Mucosa of stomach (tissue), 1 donor: ENCODE measurements around the gene RPL13A.

Source experiments
- H3K27me3 ChIP-seq: one replicate; pipeline ENCODE4 v1.7.0; 2013; ENCODE audit warnings: mild to moderate bottlenecking, low read length; ENCODE audit not compliant: control insufficient read depth, insufficient read depth
- H3K36me3 ChIP-seq: one replicate; pipeline ENCODE4 v1.7.0; 2013; ENCODE audit warnings: low read length; ENCODE audit not compliant: control insufficient read depth, insufficient read depth
- H3K4me1 ChIP-seq: one replicate; pipeline ENCODE4 v1.7.0; 2013; ENCODE audit warnings: mild to moderate bottlenecking, low read length; ENCODE audit not compliant: control insufficient read depth, insufficient read depth
- H3K4me3 ChIP-seq: one replicate; pipeline ENCODE4 v1.7.0; 2013; ENCODE audit warnings: low read length
- H3K9ac ChIP-seq: one replicate; pipeline ENCODE4 v1.7.0; 2013; ENCODE audit warnings: mild to moderate bottlenecking, low read length, moderate library complexity
- H3K9me3 ChIP-seq: one replicate; pipeline ENCODE4 v1.7.0; 2013; ENCODE audit warnings: mild to moderate bottlenecking, low read length, moderate library complexity; ENCODE audit not compliant: control insufficient read depth
- donor health status: Pancreatic carcinoma.

The RPL13A gene

GRCh38 chr19:49474542-49474924 is 12.9 kb upstream of the RPL13A start:
- no peaks in the 10 kb centered on the region for H3K27me3 ChIP-seq
- peak overlapping the region; percentile 71 for H3K4me3 ChIP-seq
- no peaks in the 10 kb centered on the region for H3K36me3 ChIP-seq
- H3K4me1 ChIP-seq: peaks cover 6% of the 10 kb centered on the region
- H3K9ac ChIP-seq: peak overlapping the region; percentile 89
- no peaks in the 10 kb centered on the region for H3K9me3 ChIP-seq

DNA sequence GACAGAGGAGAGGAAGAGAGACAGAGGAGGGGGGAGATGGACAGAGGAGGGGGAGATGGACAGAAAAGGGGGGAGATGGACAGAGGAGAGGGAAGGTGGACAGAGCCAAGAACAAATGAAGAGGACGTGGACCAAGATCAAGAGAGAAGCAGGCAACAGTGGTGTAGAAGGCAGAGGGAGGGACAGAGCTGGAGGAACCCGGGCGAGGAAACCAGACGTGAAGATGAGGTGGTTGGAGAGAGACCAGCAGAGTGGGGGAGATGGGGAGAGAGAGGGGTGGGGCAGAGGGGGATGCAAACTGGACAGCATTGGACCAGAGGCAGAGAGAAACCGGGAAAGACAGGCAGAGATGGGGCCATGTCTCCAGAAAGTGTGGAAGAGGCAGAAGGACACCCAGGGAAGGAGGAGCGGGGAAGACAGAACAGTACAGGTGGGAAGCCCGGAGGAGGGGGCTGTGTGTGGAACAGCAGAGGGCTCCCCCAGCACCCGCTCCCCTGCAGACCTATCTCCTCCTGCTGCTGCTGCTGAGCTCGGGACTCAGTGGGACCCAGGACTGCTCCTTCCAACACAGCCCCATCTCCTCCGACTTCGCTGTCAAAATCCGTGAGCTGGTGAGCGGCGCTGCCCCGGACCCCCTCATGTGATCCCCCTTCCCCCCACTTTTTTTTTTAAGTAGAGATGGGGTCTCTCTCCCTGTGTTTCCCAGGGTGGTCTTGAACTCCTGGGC is 12.1 kb upstream of the RPL13A start:
- Histone ChIP-seq H3K9ac (peak overlapping the region; percentile 89), H3K9me3 (no peaks in the 10 kb centered on the region), H3K27me3 (no peaks in the 10 kb centered on the region), H3K4me1 (peaks cover 6% of the 10 kb centered on the region), H3K4me3 (no peak overlapping the region), H3K36me3 (no peaks in the 10 kb centered on the region)

GRCh38 chr19:49475995-49476880 is 11.2 kb upstream of the RPL13A start:
- H3K9me3 ChIP-seq: no peaks in the 10 kb centered on the region
- H3K4me1 ChIP-seq: peaks cover 6% of the 10 kb centered on the region
- no peaks in the 10 kb centered on the region for H3K36me3 ChIP-seq
- H3K27me3 ChIP-seq: no peaks in the 10 kb centered on the region
- no peak overlapping the region for H3K4me3 ChIP-seq
- H3K9ac ChIP-seq: no peak overlapping the region

DNA sequence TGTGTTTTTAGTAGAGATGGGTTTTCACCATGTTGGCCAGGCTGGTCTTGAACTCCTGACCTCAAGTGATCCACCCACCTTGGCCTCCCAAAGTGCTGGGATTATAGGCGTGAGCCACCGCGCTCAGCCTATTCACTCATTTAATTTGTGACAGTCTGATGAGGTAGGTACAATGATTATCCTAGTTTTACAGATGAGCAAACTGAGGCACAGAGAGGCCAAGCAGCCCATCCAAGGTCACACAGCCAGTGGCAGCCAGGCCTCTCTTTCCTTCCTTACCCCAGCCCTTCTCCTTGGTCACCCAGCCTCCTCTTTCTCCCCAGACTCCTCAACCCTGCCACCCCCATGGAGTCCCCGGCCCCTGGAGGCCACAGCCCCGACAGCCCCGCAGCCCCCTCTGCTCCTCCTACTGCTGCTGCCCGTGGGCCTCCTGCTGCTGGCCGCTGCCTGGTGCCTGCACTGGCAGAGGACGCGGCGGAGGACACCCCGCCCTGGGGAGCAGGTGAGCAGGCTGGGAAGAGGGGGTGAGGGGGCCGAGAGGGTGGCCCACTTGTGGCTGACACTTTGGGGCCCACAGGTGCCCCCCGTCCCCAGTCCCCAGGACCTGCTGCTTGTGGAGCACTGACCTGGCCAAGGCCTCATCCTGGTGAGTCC is 7.3 kb upstream of the RPL13A start:
- no peaks in the 10 kb centered on the region for H3K27me3 ChIP-seq
- H3K4me1 ChIP-seq: no peaks in the 10 kb centered on the region
- H3K36me3 ChIP-seq: no peaks in the 10 kb centered on the region
- H3K4me3 ChIP-seq: no peak overlapping the region
- no peak overlapping the region for H3K9ac ChIP-seq
- H3K9me3 ChIP-seq: no peaks in the 10 kb centered on the region

- no peak overlapping the region for H3K9ac ChIP-seq
- H3K9me3 ChIP-seq: no peaks in the 10 kb centered on the region
- H3K4me3 ChIP-seq: no peak overlapping the region
- H3K27me3 ChIP-seq: no peaks in the 10 kb centered on the region
- no peaks in the 10 kb centered on the region for H3K36me3 ChIP-seq
- H3K4me1 ChIP-seq: no peaks in the 10 kb centered on the region
These were observed 6.3 kb upstream of the RPL13A start for GRCh38 chr19:49481020-49481683.

- Histone ChIP-seq H3K4me1 (peaks cover 22% of the 10 kb centered on the region), H3K27me3 (no peaks in the 10 kb centered on the region), H3K9me3 (no peaks in the 10 kb centered on the region), H3K36me3 (peaks cover 14% of the 10 kb centered on the region), H3K9ac (no peak overlapping the region), H3K4me3 (no peak overlapping the region)
These were observed 1.2 kb upstream of the RPL13A start for GRCh38 chr19:49486232-49486631.

- Histone ChIP-seq H3K9me3 (no peaks in the 10 kb centered on the region), H3K9ac (peak overlapping the region; percentile 51), H3K4me3 (no peak overlapping the region), H3K36me3 (peaks cover 17% of the 10 kb centered on the region), H3K27me3 (no peaks in the 10 kb centered on the region), H3K4me1 (peaks cover 22% of the 10 kb centered on the region)
These were observed 615 bp upstream of the RPL13A start for GRCh38 chr19:49486710-49487276.

DNA sequence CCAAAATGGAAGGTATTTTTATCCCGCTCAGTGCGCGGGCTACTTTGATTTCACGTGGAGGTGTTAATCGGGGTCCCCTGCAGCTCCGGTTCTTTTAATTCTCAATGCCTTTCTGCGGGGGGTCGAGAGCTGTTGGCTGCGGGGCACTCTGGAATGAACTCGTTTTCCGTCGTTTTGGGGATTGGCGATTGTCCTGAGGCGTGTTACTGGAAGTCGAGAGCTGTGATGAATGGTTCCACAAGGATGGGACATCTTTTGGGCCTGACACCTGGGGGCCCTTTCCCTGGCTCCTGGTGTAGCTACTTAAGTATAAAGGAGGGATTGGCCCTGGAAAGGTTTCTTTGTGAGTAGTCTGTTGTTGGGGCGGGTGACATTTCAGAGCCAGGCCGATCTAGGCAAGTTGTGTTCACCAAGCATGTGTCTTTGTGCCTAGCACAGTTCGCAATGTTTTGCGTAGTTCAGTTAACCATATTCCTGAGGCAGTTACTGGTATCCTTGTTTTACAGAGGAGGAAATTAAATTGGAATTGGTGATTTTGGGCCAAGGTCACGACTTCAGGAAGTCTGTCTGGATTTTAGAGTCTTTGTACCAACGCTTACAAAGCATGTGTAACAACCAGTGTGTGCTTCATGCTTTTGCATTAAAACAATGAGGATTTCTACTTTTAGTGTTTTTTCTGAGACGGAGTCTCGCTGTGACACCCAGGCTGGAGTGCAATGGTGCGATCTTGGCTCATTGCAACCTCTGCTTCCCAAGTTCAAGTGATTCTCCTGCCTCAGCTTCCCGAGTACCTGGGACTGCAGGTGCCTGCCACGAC is 846 bp downstream of the RPL13A start:
- H3K9me3 ChIP-seq: no peaks in the 10 kb centered on the region
- peaks cover 21% of the 10 kb centered on the region for H3K36me3 ChIP-seq
- no peaks in the 10 kb centered on the region for H3K27me3 ChIP-seq
- peak overlapping the region; percentile 83 for H3K4me3 ChIP-seq
- peaks cover 22% of the 10 kb centered on the region for H3K4me1 ChIP-seq
- peak overlapping the region; percentile 96 for H3K9ac ChIP-seq

DNA sequence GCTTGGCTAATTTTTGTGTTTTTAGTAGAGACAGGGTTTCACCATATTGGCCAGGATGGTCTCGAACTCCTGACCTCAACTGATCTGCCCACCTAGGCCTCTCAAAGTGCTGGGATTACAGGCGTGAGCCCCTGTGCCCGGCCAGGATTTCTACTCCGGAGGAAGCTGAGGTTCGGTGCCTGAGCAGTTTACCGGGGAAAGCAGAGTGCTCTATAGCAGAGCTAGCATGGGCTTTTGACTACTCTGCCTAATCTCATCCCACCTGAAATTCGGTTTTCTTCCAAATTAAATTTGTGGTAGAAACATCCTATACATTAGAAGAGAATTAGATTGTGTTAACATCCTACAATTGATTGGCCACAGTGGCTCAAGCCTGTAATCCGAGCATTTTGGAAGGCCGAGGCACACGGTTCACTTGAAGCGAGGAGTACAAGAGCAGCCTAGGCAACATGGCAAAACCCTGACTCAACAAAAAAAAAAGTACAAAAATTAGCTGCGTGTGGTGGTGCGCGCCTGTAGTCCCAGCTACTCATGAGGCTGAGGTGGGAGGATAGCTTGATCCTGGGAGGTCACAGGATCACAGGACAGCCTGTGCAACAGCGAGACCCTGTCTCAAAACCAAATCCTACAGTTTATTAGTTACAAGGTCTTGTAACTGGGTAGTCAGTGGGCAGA is 1.6 kb downstream of the RPL13A start:
- H3K4me1 ChIP-seq: peaks cover 22% of the 10 kb centered on the region
- H3K4me3 ChIP-seq: peak overlapping the region; percentile 83
- no peaks in the 10 kb centered on the region for H3K27me3 ChIP-seq
- H3K36me3 ChIP-seq: peaks cover 21% of the 10 kb centered on the region
- H3K9ac ChIP-seq: peak overlapping the region; percentile 96
- H3K9me3 ChIP-seq: no peaks in the 10 kb centered on the region

GRCh38 chr19:49489601-49490167 is 2.3 kb downstream of the RPL13A start:
- Histone ChIP-seq H3K4me1 (peaks cover 22% of the 10 kb centered on the region), H3K9ac (peak overlapping the region; percentile 96), H3K36me3 (peaks cover 21% of the 10 kb centered on the region), H3K9me3 (no peaks in the 10 kb centered on the region), H3K27me3 (no peaks in the 10 kb centered on the region), H3K4me3 (no peak overlapping the region)
